ENCODE results near the gene TMEM86A.
"Not testable (repeated sequence)": the region's sequence is repeated elsewhere in the genome, so short reads cannot be mapped to it uniquely, and the experiment has no call there.

Gene TMEM86A, protein sequence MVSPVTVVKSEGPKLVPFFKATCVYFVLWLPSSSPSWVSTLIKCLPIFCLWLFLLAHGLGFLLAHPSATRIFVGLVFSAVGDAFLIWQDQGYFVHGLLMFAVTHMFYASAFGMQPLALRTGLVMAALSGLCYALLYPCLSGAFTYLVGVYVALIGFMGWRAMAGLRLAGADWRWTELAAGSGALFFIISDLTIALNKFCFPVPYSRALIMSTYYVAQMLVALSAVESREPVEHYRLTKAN

GRCh38 chr11:18698341-18699268 is at the start of gene TMEM86A:
TSS of gene TMEM86A (plus strand) at chr11:18698779. CDS start at chr11:18698887, 108 bp downstream.
- H3K27ac ChIP-seq, result peak within 1 kb of the TSS; percentile 61
- TF ChIP-seq ZFX (IDR thresholded peaks at IDR 0.05), result no peak; the same call in 1 of the 2 replicates
- TF ChIP-seq CTCF (conservative IDR thresholded peaks at IDR 0.05), result no peak

- TF ChIP-seq CTCF (conservative IDR thresholded peaks at IDR 0.05), result no peak
- TF ChIP-seq ZFX (IDR thresholded peaks at IDR 0.05), result no peak
- no peak overlapping the region for H3K27ac ChIP-seq
These were observed 48.2 kb upstream of the TMEM86A start for GRCh38 chr11:18650353-18650752.

DNA sequence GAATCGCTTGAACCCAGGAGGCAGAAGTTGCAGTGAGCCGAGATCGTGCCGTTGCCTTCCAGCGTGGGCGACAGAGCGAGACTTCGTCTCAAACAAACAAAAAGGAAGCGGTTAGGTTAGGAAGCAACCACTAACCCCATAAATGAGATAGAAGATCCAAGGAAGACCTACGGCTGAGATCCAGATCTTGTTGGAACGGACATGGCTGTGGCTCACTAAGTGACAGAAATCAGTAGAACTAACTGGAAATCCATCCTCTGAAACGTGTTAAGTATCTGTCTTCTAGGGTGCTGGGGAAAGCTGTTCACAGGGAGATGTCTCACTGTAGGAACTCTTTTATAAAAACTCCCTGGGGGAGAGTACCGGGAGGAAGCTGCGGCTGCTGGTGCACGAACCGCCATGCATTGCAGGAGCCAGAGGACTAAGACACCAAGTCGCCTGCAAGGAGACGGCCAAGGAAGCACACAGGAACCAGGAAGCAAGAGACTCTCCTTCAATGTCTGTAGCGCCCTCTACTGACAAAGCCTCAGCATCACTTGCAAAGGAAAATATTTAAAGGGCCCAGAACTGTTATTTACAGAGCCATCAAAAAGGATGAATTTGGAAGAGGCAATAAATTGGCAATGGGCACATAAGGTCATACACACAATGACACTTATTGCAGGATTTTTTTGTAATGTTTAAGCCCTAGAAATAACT is 47.6 kb upstream of the TMEM86A start:
- no peak for TF ChIP-seq ZFX (IDR thresholded peaks at IDR 0.05)
- TF ChIP-seq CTCF (conservative IDR thresholded peaks at IDR 0.05), result peak; percentile 90
- H3K27ac ChIP-seq, result no peak overlapping the region

GRCh38 chr11:18657673-18658072 is 40.9 kb upstream of the TMEM86A start:
- TF ChIP-seq CTCF (conservative IDR thresholded peaks at IDR 0.05), result no peak
- TF ChIP-seq ZFX (IDR thresholded peaks at IDR 0.05), result no peak

GRCh38 chr11:18665353-18665872 is 33.2 kb upstream of the TMEM86A start:
- not testable (repeated sequence) for H3K27ac ChIP-seq

More at GRCh38 chr11:18657673-18658072, 40.9 kb upstream of the TMEM86A start:
- no peak overlapping the region for H3K27ac ChIP-seq

- H3K27ac ChIP-seq, result no peak overlapping the region
These were observed 30.4 kb upstream of the TMEM86A start for GRCh38 chr11:18668131-18668530.

More at GRCh38 chr11:18668131-18668530, 30.4 kb upstream of the TMEM86A start:
- TF ChIP-seq CTCF (conservative IDR thresholded peaks at IDR 0.05) (no peak), ZFX (IDR thresholded peaks at IDR 0.05) (no peak)

Data from C4-2B (cell line).